Measurements from ENCODE around the gene SFXN5.
"Not testable (repeated sequence)": the region's sequence is repeated elsewhere in the genome, so short reads cannot be mapped to it uniquely, and the experiment has no call there.

The SFXN5 gene

GRCh38 chr2:72921088-72921851 is 150.2 kb downstream of the SFXN5 start:
- DNase-seq (ENCODE audit: low spot score) = no peak

DNA sequence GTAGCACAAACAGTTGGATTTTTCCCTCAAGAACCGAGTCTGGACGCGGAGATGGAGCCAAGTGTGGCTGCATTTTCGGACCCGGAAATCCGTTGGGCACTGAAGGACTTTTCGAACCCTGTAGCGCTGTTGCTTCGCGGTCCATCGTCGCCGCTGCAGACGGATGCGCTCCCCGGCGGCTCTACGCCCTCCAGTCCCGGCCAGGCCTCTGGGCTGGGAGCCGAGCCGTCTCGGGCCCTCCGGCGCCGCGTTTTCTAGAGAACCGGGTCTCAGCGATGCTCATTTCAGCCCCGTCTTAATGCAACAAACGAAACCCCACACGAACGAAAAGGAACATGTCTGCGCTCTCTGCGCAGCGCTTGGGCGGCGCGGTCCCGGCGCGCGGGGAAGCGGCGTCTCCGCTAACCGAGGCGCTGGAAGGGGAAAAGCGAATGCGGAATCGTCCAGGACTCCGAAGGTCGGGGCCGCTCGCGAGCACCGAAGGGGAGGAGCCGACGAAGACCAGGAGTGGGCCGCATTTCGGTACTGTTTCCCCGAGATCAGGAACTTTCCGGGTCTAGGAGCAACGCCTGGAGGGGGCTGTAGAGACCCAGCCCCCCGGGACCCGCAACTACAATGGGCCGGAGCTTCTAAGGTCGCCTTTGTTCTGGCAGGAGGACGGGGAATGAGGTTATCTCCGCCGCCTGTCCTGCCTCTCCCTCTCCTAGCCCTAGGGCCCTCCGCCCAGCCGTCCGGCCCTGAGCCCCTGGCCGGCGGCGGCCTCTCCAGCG is 151.0 kb downstream of the SFXN5 start:
- no peak for DNase-seq (ENCODE audit: low spot score)

DNA sequence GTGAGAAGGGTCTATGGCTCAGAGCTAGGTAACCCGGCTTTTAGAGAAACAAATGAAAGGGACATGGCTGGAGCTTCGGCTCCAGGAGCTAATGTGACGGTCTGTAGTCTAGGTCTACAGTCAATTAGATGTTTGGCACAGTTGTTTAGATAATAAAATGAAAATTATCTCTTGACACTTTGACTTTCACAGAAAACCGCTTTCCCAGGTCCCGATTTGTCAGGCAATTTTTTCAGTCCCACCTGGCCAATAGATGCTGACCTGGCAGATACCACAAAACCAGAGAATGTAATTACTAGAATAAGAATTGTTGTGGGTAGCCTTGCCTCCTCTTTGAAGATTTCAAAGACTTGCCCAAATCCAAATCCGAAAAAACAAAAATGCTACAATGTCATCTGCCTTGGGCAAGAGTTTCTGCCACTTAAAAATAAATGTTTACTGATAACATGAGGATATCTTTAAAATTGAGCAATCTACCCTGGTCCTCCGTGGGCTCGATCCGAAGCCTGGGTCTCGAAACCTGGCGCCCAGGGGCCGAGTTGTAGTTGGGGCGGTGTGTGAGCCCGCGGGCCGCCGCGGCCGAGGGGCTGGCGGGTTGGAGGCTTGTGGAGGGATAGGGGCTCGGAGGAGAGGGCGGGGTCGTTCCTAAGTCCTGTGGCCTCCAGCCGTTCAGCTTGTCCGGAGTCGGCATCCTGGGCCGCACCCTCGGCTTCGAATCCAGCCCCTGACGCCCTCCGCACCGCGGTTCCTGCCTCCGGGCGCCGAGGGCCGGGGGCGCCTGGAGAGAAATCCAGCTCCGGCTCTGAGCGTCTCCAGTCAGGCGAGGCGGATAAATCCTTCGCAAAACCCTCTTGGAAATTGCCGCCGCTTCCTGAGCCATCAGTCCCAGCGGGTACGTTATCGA is 151.8 kb downstream of the SFXN5 start:
- no peak for DNase-seq (ENCODE audit: low spot score)

DNA sequence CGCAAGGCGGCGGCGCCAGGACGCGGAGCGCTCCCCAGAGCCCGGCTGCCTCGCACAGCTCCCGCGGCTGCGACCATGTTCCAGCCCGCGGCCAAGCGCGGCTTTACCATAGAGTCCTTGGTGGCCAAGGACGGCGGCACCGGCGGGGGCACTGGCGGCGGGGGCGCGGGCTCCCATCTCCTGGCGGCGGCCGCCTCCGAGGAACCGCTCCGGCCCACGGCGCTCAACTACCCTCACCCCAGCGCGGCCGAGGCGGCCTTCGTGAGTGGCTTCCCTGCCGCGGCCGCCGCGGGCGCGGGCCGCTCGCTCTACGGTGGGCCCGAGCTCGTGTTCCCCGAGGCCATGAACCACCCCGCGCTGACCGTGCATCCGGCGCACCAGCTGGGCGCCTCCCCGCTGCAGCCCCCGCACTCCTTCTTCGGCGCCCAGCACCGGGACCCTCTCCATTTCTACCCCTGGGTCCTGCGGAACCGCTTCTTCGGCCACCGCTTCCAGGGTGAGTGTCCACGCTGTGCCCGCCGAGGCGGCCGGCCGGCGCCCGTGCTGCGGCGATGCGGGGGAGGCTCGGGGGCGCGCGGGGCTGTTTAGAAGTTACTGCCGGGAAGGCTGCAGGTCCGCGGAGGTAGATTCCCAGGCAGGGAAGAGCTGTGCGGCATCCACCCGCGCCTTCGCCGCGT is 153.5 kb downstream of the SFXN5 start:
- DNase-seq (ENCODE audit: low spot score) = no peak

GRCh38 chr2:72917138-72917876 is 154.2 kb downstream of the SFXN5 start, which contains the start of gene EMX1:
TSS of gene EMX1 (plus strand) at chr2:72917519. CDS start at chr2:72917853, 334 bp downstream.
- DNase-seq (ENCODE audit: low spot score) = peak; percentile 83

- DNase-seq (ENCODE audit: low spot score) = peak; percentile 23
Measured at GRCh38 chr2:72916743-72917137, 154.8 kb downstream of the SFXN5 start.

DNA sequence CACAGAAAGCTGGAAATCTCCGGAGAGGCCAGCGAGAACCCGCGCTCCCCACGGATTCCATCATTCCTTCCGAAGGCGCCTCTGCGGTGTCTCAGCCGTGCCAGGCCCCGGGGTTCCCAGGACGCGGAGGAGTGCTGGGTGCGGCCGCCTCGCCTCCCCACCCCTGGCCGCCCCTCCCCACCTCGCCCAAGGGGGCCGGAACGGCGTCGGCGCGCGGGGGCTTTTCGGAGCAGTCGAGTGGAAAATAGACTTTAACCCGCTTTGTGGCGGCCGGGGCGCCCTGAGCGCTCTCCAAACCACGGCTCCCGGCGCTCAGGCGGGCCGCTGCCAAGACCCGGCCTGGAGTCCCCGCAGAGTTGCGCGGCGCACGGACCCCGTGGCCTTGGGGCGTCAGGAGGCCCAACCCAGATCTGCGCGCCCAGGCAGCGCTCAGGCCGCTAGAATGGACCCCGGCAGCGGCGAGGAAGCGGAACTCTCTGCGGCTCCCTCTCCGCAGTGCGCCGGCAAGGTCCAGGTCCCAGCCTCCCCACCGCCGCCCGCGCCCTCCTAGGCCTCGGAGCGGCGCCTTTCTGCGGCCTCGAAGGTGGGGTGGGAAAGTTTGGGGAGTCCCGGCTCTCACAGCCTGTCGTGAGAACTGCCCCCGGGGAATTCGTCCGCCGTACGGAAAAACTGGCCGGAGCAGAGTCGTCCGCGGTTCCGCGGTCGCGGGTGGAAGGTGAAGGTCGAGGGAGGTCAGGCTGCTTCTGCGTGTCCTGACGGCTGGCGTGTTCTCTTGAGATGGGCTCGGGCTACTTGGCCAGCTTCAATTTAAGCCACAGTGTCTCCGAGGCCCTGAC is 155.4 kb downstream of the SFXN5 start:
- peak; percentile 83 for DNase-seq (ENCODE audit: low spot score)

GRCh38 chr2:72915320-72915906 is 156.1 kb downstream of the SFXN5 start:
- no peak for DNase-seq (ENCODE audit: low spot score)

DNA sequence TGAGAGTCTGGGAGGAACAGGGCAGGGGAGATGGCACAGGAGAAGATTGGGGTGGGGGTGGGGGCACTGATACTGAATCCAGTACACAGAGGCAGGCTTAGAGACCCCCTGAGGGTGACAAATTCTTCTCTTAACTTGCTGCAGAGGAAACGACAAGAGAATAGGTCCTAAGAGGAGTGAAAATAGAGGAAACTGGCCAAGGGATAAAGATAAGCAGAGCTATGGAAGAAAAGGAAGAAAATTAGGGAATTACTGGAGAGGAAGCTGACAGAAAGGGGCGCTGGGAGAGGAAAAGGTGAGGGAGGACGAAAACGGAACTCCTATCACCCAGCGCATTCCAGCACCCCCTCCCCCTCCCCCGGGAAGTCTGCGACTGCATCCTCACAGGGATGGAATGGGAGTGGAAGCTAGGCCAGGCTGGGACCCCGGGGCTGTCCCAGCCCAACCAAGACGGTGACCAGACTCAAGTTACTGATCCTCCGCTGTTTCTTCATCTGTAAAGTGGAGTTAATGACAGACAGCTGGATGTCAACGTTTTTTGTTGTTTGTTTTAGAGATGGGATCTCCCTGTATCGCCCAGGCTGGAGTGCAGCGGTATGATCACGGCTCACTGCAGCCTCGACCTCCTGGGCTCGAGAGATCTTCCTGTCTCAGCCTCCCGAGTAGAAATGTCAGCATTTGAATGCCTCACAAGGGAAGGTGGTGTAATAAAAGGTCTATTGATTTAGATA is 156.8 kb downstream of the SFXN5 start:
- DNase-seq (ENCODE audit: low spot score) = no peak

DNA sequence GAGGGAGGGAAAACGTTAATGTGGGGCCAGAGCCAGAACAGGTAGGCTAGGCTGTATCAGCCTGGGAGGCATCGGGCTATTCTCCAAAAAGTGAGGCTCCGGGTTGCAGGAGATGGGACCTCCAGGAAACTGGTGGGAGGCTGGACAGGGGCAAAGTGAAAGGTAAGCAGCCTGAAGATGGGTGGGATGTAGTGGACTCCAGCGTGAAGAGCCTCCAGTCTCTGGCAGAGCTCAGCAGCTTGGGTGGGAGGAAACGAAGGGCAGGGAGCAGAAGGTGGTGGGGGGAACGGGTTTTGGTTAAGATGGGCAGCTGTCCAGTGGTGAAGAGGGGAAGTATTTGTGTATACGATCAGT is 157.3 kb downstream of the SFXN5 start:
- DNase-seq (ENCODE audit: low spot score) = no peak

GRCh38 chr2:72913486-72914205 is 157.9 kb downstream of the SFXN5 start:
- DNase-seq (ENCODE audit: low spot score) = no peak

- DNase-seq (ENCODE audit: low spot score) = no peak
Measured at GRCh38 chr2:72911256-72911655, 160.3 kb downstream of the SFXN5 start.

DNA sequence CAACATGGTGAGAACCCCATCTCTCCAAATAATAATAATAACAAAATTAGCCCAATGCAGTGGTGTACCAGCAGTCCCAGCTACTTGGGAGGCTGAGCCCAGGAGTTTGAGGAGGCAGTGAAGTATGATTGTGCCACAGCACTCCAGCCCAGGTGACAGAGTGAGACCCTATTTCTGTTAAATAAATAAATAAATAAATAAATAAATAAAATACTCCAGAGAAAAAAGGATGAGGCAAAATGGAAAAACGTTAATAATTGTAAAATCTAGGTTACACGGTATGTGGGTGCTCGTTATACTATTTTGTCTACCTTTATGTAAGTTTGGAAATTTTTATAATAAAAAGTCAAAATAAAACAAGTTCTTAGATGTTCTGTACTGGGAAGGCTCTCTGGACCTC is 162.8 kb downstream of the SFXN5 start:
- DNase-seq (ENCODE audit: low spot score) = no peak

- DNase-seq (ENCODE audit: low spot score) = not testable (repeated sequence)
Measured at GRCh38 chr2:72907369-72907768, 164.1 kb downstream of the SFXN5 start.

DNA sequence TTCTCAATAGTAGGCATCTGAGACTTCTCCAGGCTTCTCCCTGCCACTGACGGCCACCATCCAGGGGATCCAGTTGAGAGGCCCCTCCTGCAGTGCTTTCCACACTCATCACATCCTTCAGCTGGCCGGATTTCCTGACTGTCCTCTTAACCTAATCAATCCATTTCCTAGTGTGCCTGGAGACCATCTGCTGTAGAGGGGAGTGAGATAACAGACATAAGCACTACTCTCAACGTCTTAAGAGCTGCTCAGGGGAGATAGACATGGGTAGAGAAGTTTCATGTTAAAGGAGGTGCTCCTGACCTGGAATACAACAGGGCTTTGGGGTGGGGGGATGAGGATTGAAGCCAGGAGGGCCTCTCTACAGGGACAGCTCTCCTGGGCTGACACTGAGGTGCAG is 170.1 kb downstream of the SFXN5 start:
- no peak for DNase-seq (ENCODE audit: low spot score)

DNA sequence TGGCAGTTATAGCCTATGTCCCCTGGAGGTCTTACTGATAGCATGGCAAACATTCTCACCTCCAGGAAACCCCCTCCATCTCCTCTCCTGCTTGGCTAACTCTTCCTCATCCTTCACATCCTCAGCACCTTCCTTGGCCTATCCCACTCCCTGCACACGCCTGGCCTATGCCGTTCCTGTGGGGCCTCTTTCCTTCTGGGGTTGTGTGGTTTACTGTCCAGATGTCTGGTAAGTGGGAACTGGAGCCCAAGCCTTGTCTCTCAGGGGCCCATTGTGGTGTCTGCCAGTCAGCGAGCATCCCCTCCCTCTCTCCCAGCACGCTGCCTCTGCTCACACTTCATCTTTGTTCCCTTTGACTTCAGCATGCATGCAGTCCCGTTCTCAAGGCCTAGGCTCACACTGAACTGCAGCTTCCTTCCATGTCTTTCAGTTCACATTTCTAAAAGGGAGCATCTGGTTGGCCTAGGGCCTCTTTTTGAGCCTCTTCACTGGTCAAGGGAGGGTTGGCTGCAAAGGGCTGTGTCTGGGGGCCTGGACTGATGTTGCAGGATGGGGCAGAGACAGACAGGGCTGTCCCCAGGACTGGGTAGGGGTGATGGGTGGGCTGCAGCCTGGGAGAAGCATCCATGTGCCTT is 171.2 kb downstream of the SFXN5 start:
- DNase-seq (ENCODE audit: low spot score) = no peak

DNA sequence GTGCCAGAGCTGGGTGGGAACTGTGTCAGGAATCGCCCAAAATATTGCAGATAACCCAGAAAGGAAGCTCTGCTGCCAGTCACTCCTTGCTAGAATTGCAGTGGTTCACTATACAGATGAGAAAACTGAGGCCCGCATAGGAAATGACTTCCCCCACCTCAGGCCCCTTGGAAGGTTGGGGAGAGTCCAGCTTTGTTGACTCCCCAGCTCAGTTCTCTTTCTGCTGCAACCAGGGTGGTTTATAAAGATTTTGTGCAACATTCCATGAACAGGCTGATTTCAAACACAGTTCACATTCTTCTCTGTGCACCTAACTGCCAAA is 173.0 kb downstream of the SFXN5 start:
- DNase-seq (ENCODE audit: low spot score) = no peak

Data from LoVo (cell line).